NOMO-1 (cell line): Measurements from ENCODE around the gene RAB6B.
"Not testable (repeated sequence)": the region's sequence is repeated elsewhere in the genome, so short reads cannot be mapped to it uniquely, and the experiment has no call there.

Source experiments
- DNase-seq, 2 experiments: peaks; one replicate each; lab custom pipeline; 2025; ENCODE audit not compliant: unreplicated experiment in 2 of 2; lab: John Stamatoyannopoulos, UW

Gene RAB6B

DNA sequence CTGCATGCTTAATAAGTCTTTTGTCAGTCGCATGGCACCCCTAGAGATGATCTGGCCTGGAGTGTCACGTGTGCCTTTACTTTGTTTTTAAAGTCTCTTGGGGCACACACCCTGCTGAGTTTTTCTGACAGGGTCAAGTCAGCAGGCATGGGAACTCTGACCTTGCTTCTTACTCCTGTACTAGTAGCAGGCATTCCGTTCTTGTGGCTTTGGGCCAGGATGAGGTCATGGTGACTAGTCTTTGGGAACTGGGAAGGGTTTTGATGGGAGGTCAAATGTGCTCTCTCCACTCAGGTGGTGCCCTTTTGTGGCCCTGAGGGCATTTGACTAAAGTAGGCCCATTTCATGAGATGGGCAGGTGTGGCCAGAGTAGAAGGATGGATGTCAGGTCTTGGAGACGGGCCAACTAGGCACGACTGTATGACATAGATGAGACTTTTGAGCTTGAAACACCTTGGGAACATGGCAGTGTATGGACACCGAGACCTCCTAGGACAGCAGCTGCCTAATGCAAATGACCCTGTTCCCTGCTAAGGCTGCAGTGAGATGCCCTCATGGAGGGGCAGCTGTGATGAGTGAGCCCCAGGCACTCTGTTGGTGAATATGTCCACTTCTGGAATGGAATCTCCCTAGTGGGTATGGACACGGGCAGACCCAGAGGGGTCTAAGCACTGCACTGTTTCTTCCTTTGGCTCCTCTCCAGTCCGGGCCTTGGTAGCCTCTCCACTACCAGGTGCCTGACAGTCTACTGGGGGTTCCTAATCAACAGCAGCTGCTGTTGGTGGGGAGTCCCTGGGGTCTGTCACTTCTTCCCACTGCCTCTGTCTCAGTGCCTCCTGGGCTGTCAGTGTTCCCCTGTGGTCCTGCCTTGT, 73.7 kb downstream of the RAB6B start:
- DNase-seq, result no peak

DNA sequence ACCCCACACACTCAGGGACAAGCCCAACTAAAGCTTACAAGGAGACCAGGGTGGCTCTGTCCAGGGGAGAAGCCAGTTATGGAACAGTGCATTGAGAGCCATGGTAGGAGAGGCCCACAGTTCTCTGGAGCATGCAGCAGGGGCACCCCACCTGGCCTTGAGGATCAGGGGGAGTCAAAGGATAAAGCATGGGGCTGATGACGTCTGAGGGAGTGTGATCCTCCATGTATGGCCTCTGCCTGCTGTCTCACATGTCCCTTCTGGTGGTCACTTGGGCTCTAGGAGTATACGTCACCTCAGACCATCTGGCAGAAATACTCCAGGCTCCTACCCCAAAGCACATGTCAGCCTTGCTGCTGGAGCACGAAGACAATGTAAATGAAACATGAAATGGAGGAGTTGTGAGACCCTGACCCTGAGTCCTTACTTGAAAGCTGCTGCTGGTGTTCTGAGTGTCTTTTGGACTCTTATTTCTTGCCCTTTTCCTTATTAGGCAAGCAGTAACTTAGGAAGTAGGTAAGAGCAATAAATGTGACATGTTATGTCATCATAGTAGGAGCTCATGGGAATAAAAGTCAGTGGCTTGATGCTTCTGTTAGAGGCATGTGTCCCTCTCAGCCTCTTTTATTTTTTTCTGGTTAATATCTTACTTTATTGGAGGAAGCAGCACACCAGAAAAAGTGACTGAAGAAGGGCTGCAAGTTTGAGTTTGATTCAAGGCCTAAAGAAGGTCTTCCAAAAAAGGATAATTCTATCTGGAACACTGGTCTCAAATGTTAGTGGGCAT, 74.6 kb downstream of the RAB6B start:
- DNase-seq, result no peak

DNA sequence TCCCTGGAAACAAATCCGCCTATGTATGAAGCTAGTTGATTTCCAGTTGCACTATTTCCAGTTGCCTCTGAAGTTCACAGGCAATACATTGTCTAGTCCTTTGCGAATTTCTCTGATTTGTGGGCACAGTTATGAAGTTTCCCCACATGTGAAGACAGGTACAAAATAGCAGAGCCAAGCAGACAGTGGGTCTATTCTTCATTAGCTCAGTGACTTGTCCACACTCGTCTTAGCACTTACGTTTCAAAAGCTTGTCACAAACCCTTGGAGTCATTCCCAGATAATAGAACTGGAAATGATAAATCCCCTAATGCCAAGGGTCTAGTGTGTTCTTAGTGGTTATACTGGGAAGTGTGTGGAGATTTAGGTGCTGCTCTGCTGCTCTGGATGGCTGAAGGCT, 75.6 kb downstream of the RAB6B start:
- DNase-seq, result no peak

DNA sequence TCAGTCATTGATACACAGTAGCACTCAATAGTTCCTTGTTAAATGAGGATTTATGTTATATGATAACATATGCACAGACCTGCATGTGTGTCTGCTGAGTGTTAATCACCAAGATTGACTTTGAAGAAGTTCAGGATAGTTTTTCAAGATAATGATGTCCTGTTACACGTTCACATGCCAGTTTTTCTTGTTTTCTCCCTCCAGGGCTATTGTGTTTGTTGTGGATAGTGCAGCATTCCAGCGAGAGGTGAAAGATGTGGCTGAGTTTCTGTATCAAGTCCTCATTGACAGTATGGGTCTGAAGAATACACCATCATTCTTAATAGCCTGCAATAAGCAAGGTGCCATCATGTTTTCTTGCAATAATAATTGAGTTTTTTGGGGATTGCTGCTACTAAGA, 80.3 kb downstream of the RAB6B start:
- DNase-seq, result no peak

DNA sequence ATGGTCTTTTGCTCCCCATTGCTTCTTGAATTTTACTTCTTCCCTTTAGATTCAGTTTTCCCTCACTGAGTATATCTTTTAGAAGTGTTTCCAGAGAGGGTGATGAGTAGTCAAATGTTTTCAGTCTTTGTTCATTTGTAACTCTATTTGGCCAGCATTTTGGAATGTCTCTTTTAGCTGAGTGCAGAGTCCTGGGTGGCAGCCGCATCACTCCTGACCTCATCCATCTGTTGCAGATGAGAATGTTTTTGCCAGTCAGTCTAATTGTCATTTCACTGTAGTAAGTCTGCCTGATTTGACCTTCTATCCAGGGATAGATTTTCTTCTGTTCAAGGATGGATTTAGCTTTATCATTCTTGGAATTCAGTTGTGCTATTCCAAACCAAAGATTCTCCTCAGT, 82.8 kb downstream of the RAB6B start:
- no peak for DNase-seq

DNA sequence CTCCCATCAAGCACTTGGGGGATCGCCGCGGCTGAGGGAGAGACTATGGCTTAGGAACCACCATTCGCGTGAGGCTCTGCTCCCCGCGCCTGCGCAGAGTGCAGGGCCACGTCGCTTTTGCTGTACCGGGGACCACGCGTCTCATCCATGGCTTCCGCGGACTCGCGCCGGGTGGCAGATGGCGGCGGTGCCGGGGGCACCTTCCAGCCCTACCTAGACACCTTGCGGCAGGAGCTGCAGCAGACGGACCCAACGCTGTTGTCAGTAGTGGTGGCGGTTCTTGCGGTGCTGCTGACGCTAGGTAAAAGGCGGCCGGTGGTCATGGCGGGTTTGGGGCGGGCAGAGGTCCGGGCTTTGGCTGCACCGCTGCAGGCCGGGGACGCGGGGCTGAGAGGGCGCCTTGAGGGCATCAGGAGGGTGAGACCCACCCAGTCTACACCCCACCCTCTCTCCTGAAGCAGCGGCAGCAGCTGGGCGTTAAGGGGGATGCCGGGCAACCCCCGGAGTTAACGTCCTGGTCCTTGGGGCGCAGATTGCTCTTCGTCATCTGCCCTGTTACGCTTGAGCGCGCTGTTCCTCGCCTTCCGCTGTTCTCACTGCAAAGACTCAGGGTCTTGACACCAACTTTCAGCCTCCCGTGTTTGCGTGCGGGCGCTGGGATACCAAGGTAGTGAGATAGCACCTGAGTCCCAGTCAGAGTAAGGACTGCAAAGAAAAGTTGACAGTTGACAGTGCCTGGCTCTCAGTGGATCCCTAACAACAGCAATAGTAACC, 89.8 kb downstream of the RAB6B start, which contains the start of gene SRPRB:
Gene SRPRB, plus strand, starts transcription at position 114 of the 774 bp plus-strand sequence. Its CDS starts 34 bp downstream, at position 148.
- DNase-seq, result peak; percentile 96 to 97

DNA sequence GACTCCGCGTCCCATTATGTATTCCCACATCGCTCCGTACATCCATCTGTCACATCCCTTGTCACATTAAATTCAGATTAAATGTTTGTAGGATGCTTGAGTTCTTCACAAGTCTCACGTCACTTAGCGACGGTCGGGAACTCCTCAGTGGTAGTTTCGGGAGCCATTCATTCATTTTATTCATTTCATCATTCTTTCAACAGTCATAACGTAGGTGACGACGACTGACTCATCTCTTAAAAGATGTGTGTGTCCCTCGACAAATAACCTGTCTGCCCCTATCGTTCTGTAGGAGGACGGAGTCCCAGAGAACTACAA, 90.3 kb downstream of the RAB6B start:
- DNase-seq, result no peak

DNA sequence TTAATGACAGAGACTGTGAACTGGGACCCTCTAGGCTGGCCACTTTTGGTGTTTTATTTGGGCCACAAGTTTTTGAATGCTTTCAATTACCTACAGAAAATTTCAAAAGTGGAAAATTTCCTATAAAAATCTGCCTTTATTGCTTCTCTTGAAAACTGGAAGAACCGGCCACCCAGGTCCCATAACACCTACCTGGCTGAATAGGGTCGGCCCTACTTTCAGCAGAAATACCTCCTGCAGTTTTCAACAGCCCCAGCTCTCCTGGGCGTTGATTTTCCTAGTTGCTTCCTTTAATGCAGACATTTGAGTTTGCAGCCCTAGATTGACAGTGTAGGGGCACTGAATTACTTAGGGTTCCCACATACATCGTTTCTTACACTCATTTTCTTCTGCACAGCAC, 90.8 kb downstream of the RAB6B start:
- DNase-seq, result no peak

DNA sequence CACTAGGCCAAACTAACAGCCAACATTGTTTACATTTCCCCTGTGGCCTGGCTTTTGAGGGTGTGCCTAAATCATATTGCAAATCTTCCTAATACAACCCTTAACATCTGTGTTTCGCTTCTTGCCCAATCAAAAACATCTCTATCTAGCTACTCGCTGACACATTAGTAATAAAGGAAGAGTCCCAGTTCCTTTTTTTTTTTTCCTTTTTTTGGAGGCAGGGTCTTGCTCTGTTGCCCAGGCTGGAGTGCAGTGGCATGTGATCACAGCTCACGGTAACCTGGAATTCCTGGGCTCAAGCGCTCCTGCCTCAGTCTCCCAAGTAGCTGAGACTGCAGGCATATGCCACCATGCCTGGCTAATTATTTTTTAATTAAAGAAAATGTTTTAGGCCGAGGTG, 92.2 kb downstream of the RAB6B start:
- peak; percentile 21 to 52 for DNase-seq

DNA sequence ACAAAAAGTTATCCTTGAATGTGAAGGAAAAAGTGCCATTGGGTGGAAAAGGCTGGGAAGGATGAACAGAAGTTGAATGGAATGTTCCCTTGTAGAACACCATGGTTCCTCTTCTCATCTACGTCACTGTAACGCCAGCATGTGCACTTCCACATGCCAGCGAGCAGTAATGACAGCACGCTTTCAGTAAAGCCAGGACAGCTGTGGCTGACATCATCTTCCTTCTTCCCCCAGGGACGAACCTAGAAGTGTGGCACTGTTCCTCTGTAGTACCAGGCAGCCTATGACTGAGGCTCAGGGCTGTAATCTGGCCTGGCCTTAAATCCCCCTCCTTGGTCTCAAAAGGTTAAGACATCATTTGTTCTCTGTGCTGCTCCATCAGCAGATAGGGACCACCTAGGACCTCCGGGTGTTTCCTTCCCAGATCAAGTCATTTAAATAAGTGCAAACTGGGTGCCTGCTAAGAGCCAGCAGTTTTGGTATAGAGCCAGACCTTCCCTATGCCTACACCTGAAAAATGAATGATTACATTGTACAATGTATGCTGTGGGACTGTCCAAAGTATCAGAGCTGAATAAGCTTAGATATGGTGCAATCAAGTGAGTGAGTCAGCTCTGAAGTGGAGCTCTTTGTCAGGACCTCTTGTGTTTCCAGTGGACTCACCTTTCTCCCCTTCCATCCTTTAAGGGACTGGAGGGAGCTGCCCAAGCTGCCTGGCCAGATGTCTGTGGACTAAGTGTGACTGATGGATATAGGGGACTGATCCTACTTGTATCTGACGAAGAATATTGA, 95.7 kb downstream of the RAB6B start:
- DNase-seq, result peak in 1 of 2 experiments; percentile 29

DNA sequence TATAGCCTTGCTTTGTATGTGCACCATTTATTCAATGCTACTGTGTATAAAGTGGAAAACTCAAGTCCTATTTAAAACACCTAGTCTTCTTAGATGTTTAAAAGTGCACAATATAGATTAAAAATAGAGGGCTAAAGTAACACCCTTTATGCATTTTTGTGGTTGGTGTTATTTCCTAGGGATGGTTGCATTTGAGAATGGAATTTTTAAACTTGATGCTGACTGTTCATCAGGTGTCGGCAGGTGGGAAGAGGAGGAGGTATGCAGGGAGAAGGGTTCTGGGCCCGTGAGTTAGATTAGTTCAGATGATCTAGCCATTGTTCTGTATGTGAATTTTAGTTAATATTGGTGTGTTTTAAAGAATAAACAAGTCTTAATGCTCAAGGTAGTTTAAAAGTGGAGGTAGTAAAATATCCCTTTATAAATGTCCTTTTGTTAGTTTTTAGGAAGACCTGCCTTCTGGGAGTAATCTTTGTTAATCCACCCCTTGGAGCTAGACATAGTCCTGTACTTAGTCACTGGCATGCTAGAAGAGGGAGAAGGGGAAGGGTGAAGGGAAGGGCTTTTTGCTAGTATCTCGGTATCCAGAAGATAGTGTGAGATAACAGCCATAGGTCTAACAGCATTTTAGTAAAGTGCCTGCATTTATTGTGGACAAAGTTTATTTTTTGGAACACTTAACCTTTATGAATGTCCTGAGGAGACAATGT, 98.1 kb downstream of the RAB6B start:
- no peak for DNase-seq

DNA sequence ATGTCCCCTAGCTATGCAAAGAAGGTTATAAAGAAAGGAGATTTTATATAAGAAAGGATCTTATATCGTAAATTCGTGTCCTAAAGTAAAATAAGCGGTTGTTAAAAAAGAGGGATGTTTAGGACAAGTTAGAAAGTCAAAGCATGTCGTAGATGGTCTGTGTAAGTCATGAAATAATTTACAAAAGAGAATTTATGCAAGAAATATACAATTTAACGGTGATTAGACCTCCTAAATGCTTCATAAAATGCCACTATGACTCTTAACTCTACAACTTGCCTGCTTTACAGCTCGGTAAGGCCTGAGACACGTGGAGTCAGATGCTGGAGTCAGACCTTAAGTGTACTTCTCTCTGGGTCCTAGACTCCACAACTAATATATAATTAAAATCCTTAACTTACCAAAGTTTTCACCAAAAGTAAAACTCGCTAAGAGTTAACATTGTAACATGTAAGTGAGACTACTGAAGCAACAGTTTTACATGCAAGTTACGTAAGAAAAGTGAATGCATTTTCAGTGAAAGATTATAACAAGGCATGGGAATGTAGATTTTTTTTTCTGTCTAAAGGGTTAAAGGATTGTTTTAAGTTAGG, 103.4 kb downstream of the RAB6B start:
- no peak for DNase-seq

DNA sequence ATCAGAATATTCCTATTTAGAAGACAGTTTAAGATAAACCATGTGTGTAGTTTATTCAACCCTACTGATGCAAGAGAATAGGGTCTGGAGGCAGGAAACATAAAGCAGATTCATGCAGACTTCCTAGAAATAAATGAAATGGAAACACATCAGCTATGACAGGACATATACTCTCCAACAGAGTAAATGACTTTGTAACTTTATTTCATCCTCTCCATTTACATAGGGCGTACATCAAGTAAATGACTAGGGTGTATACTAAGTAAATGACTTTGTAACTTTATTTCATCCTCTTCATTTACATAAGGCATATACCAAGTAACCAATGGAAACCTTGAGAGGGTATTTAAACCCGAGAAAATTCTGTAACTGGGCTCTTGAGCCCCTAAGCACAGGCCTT, 107.7 kb downstream of the RAB6B start:
- DNase-seq, result no peak

DNA sequence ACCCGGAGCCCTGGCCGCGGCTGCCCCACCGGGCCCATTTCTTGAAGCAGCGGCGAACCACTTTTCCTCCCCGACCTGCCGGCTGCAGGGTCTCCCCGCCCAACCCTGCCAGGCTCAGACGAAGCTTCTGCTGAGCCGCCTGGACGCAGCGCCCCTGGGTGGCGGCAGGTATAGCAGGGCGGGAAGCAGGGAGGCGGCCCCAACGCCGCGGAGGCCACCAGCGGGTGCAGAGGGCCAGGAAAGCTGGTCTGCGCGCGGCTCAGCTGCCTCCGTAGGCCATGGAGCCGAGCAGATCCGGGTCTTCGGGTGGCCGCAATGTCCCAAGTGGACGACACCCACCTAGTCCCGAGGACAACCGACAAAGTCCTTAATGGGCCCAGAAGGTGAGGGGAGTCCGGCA, 111.9 kb downstream of the RAB6B start:
- no peak for DNase-seq

DNA sequence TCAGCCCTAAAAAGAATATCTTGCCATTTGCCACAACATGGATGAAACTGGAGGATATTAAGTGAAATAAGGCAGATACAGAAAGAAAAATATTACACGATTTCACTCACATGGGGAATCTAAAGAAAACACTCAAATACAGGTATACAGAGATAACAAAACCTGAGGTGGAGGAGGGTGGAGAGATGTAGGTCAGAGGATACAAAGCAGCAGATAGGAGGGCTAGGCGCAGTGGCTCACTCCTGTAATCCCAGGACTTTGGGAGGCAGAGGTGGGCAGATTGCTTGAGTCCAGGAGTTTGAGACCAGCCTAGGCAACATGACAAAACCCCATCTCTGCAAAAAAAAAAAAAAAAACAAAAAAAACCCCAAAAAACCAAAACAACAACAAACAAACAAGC, 113.2 kb downstream of the RAB6B start:
- DNase-seq, result no peak

DNA sequence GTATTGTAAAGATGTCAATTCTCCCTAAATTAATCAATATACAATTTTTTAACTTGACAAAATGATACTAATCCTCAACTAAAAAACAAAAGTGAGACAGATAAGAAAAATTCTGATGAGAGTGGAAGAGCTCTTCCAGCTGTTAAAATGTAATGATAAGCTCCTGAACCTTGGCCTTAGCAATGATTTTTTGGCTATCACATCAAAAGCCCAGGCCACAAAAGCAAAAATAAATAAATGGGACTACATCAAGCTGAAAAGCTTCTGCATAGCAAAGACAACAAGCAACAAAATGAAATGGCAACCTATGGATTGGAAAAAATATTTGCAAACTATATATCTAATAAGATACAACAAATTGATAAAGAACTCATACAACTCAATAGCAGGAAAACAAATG, 114.1 kb downstream of the RAB6B start:
- no peak for DNase-seq

DNA sequence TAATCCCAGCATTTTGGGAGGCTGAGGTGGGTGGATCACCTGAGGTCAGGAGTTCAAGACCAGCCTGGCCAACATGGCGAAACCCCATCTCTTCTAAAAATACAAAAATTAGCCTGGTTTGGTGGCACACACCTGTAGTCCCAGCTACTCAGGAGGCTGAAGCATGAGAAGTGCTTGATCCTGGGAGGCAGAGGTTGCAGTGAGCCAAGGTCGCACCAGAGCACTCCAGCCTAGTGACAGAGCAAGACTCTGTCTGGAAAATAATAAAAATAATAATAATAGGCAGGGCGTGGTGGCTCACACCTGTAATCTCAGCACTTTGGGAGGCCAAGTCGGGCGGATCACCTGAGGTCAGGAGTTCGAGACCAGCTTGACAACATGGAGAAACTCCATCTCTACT, 114.9 kb downstream of the RAB6B start:
- not testable (repeated sequence) for DNase-seq

DNA sequence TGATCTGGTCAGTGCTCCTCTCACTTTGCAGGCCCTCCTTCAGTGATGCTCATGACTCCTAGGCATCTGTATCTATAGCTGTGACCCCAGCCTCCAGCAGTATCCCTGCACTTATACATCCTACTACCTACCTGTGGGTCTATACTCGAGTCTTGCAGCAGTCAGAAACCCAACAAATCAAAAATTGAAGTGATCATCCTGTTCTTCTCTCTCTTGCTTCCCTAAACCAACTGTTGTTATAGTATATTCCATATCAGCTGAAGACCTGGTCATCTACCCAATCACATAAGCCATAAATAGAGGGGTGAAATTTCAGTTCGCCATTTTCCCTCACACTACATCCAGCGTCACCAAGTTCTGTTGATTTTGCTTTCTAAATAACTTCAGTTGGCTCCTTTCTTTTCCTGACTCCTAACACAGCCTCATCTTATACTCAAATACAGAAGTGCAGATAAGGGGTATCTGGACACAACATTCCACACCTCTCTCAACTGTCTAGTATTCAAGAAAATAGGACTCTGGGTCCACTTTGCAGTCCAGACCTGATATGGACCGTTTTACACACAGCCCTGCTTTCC, 116.0 kb downstream of the RAB6B start:
- DNase-seq, result no peak
